ENCODE data around the gene THSD4. TPM values are rescaled to one million over a fixed set of nuclear protein-coding genes. Genes with fewer than 3 reads are reported as not detected.

THSD4 gene
- polyA plus RNA-seq, 2 of the 4 experiments (the other 2 are of a cell fraction): 15.8 to 40.7 TPM

- no peaks in the 10 kb centered on the region for H3K9me3 ChIP-seq
- DNase-seq (ENCODE audit: low read depth in 1 of 2, low spot score in 1 of 2) (no peak), FAIRE-seq (no peak), ATAC-seq (no peak)
- no peak overlapping the region for H3K4me2 ChIP-seq
- CTCF ChIA-PET: interaction anchor here (0.6 to 2.2 kb wide), 6 partner anchors 13 to 735 kb away, joined by 3 to 7 read pairs (median 4); no protein-coding TSS in a partner anchor
- 92% methylated on average over 3 of the region's 3 CpGs for WGBS (ENCODE audit: missing lambda C conversion rate)
- TF ChIP-seq EHMT2 (IDR thresholded peaks at IDR 0.05; ENCODE audit: low read depth) (no peak), KDM1A (IDR thresholded peaks at IDR 0.05; ENCODE audit: low read depth) (no peak), CHD2 (IDR thresholded peaks at IDR 0.05; ENCODE audit: low read length, partially characterized antibody) (no peak), HEYL (CRISPR knock-in tag; IDR thresholded peaks at IDR 0.05) (no peak), JUN (IDR thresholded peaks at IDR 0.05) (no peak), RCOR1 (IDR thresholded peaks at IDR 0.05; ENCODE audit: low read depth, low read length) (no peak), MYC (IDR thresholded peaks at IDR 0.05; ENCODE audit: borderline replicate concordance, low read length) (no peak), PBX3 (IDR thresholded peaks at IDR 0.05) (no peak), EP300 (IDR thresholded peaks at IDR 0.05) (no peak), HOXB5 (CRISPR knock-in tag; IDR thresholded peaks at IDR 0.05) (no peak), FOXS1 (CRISPR knock-in tag; IDR thresholded peaks at IDR 0.05) (no peak), TFCP2L1 (CRISPR knock-in tag; IDR thresholded peaks at IDR 0.05) (no peak), MAFK (IDR thresholded peaks at IDR 0.05; ENCODE audit: partially characterized antibody) (no peak), HOXA7 (CRISPR knock-in tag; IDR thresholded peaks at IDR 0.05) (no peak)
- TF ChIP-seq, protein P1, sequence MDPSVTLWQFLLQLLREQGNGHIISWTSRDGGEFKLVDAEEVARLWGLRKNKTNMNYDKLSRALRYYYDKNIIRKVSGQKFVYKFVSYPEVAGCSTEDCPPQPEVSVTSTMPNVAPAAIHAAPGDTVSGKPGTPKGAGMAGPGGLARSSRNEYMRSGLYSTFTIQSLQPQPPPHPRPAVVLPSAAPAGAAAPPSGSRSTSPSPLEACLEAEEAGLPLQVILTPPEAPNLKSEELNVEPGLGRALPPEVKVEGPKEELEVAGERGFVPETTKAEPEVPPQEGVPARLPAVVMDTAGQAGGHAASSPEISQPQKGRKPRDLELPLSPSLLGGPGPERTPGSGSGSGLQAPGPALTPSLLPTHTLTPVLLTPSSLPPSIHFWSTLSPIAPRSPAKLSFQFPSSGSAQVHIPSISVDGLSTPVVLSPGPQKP (IDR thresholded peaks at IDR 0.05; ENCODE audit: low read depth, low read length): no peak
- TF ChIP-seq, protein P2, sequence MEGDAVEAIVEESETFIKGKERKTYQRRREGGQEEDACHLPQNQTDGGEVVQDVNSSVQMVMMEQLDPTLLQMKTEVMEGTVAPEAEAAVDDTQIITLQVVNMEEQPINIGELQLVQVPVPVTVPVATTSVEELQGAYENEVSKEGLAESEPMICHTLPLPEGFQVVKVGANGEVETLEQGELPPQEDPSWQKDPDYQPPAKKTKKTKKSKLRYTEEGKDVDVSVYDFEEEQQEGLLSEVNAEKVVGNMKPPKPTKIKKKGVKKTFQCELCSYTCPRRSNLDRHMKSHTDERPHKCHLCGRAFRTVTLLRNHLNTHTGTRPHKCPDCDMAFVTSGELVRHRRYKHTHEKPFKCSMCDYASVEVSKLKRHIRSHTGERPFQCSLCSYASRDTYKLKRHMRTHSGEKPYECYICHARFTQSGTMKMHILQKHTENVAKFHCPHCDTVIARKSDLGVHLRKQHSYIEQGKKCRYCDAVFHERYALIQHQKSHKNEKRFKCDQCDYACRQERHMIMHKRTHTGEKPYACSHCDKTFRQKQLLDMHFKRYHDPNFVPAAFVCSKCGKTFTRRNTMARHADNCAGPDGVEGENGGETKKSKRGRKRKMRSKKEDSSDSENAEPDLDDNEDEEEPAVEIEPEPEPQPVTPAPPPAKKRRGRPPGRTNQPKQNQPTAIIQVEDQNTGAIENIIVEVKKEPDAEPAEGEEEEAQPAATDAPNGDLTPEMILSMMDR (IDR thresholded peaks at IDR 0.05): no peak
- TF ChIP-seq, protein P3, sequence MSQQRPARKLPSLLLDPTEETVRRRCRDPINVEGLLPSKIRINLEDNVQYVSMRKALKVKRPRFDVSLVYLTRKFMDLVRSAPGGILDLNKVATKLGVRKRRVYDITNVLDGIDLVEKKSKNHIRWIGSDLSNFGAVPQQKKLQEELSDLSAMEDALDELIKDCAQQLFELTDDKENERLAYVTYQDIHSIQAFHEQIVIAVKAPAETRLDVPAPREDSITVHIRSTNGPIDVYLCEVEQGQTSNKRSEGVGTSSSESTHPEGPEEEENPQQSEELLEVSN (IDR thresholded peaks at IDR 0.05; ENCODE audit: borderline replicate concordance, low read depth): no peak
- TF ChIP-seq, protein P4, sequence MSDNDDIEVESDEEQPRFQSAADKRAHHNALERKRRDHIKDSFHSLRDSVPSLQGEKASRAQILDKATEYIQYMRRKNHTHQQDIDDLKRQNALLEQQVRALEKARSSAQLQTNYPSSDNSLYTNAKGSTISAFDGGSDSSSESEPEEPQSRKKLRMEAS (IDR thresholded peaks at IDR 0.05): no peak
- peaks cover 4% of the 10 kb centered on the region; the same call in 1 of the 3 replicates for H3K4me1 ChIP-seq
- H3K4me3 ChIP-seq: no peak overlapping the region
- no peak overlapping the region for H3K27ac ChIP-seq
- POLR2A ChIA-PET: no interaction called here
Measured at GRCh38 chr15:71709808-71710418, 594.6 kb downstream of the THSD4 start.

DNA sequence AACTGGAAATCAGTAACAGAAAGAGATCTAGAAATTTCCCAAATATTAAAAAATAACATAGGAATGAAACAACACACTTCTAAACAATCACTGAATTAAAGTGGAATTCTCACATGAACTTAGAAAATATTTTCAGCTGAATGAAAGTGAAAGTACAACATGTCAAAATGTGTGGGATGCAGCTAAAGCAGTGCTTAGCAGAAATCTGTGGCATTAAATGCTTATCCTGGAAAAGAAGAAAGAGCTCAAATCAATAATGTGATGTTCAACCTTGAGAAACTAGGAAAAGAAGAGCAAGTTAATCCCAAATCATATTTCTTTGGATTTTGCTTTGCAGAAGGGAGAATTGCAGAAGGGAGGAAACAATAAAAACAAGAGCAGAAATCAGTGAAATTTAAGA lies 596.9 kb downstream of the THSD4 start:
- peaks cover 8% of the 10 kb centered on the region for H3K4me1 ChIP-seq
- H3K9me3 ChIP-seq: no peaks in the 10 kb centered on the region
- FAIRE-seq: no peak
- no peak overlapping the region for H3K4me2 ChIP-seq
- ATAC-seq: no peak
- H3K27ac ChIP-seq: no peak overlapping the region
- POLR2A ChIA-PET: no interaction called here
- TF ChIP-seq, protein P1 (IDR thresholded peaks at IDR 0.05; ENCODE audit: low read depth, low read length): no peak
- TF ChIP-seq, protein P5, sequence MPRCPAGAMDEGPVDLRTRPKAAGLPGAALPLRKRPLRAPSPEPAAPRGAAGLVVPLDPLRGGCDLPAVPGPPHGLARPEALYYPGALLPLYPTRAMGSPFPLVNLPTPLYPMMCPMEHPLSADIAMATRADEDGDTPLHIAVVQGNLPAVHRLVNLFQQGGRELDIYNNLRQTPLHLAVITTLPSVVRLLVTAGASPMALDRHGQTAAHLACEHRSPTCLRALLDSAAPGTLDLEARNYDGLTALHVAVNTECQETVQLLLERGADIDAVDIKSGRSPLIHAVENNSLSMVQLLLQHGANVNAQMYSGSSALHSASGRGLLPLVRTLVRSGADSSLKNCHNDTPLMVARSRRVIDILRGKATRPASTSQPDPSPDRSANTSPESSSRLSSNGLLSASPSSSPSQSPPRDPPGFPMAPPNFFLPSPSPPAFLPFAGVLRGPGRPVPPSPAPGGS (IDR thresholded peaks at IDR 0.05): no peak
- TF ChIP-seq TP53 (CRISPR knock-in tag; IDR thresholded peaks at IDR 0.05) (no peak), MYC (IDR thresholded peaks at IDR 0.05; ENCODE audit: borderline replicate concordance, low read length) (no peak), GATA3 (IDR thresholded peaks at IDR 0.05; ENCODE audit: borderline replicate concordance) (no peak), CBX8 (IDR thresholded peaks at IDR 0.05) (no peak), POLR2AphosphoS2 (conservative IDR thresholded peaks at IDR 0.05; ENCODE audit: low read length) (no peak), FOSL2 (IDR thresholded peaks at IDR 0.05) (no peak), FOSL2 (CRISPR knock-in tag; IDR thresholded peaks at IDR 0.05) (no peak)
- CTCF ChIA-PET: interaction anchor here (0.8 to 11.4 kb wide), 2 partner anchors 18 to 69 kb away, joined by 3 to 84 read pairs; no protein-coding TSS in a partner anchor
- no peak overlapping the region for H3K4me3 ChIP-seq
- DNase-seq (ENCODE audit: low read depth in 1 of 2, low spot score in 1 of 2): no peak

Data from A549 (cell line).